Activated T-helper 17 cell treated with anti-CD3 and anti-CD28 coated beads, Interleukin-2, amount 50 U/mL, for 72 hours (primary cell): ENCODE data around the gene COL4A2. TPM values are rescaled to one million over a fixed set of nuclear protein-coding genes. Genes with fewer than 3 reads are reported as not detected.

Experiments
- ATAC-seq: fragments of 150-1000 bp; cut with Tn5 transposase; replicated peaks from 2 replicates; pipeline ENCODE4 v1.10.0; 2021; ENCODE audit warnings: mild to moderate bottlenecking, moderate library complexity
- H3K27ac Mint-ChIP-seq: one replicate; pipeline ENCODE4 v1.8.0; 2022; ENCODE audit warnings: mixed read lengths
- H3K27me3 Mint-ChIP-seq: one replicate; pipeline ENCODE4 v1.8.0; 2022; ENCODE audit warnings: mixed read lengths
- H3K36me3 Mint-ChIP-seq: one replicate; pipeline ENCODE4 v1.8.0; 2022; ENCODE audit warnings: low read depth, mild to moderate bottlenecking, mixed read lengths
- H3K4me1 Mint-ChIP-seq: one replicate; pipeline ENCODE4 v1.8.0; 2022; ENCODE audit warnings: mixed read lengths
- H3K4me3 Mint-ChIP-seq: one replicate; pipeline ENCODE4 v1.8.0; 2022; ENCODE audit warnings: mild to moderate bottlenecking, mixed read lengths
- H3K9me3 Mint-ChIP-seq: one replicate; pipeline ENCODE4 v1.8.0; 2022; ENCODE audit warnings: mixed read lengths
- total RNA-seq, 2 donors: library from RNA; stranded (reverse); gene quantifications; one replicate each; pipeline ENCODE4 v1.2.3, GENCODE V29; 2022

Gene COL4A2
- total RNA-seq, 2 donors from 2014 or later: 0.56 TPM; not detected in 1

DNA sequence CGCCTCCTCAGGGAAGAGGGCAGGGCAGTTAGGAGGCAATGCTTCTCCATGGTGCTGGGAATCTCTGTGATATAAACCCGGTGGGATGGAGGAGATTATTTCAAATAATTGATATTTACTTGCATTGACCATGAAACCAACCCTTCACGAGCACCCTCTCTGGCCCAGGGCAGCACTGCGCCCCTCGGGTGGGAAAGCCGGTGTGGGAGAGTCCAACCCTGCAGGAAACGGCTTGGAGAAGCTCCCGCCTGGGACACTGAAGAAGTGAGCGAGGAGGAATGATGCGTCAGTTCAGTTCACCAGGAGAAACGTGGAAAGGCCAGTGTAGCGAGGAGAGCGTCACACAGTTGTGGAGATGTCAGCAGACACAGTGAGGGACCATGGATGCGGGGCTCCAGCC, 99.9 kb downstream of the COL4A2 start:
- ATAC-seq: no peak
- H3K27me3 Mint-ChIP-seq: peaks cover 72% of the 10 kb centered on the region
- no peak overlapping the region for H3K4me3 Mint-ChIP-seq
- no peaks in the 10 kb centered on the region for H3K36me3 Mint-ChIP-seq
- no peak overlapping the region for H3K27ac Mint-ChIP-seq
- peaks cover 9% of the 10 kb centered on the region for H3K4me1 Mint-ChIP-seq
- H3K9me3 Mint-ChIP-seq: no peaks in the 10 kb centered on the region

DNA sequence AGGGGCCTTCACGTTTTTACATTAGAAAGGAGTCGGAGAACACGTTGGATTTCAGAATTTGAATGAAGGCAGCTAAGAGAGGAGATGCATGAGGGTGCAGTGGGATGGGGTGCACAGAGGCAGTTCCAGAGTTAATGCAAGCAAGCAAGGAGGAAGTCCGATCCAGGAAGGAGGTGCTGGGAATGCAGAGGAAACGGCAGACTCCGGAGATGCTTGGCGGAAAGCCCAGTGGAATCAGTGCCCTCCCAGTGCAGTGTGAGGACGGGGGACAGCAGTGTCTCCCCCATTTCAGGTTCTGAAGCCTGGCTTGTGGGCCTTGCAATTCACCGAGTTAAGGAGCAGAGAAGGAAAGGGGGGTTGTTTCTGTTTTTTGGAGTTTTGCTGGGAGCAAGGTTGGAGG, 100.4 kb downstream of the COL4A2 start:
- peaks cover 75% of the 10 kb centered on the region for H3K27me3 Mint-ChIP-seq
- no peaks in the 10 kb centered on the region for H3K9me3 Mint-ChIP-seq
- ATAC-seq: no peak
- H3K4me3 Mint-ChIP-seq: no peak overlapping the region
- peaks cover 9% of the 10 kb centered on the region for H3K4me1 Mint-ChIP-seq
- H3K27ac Mint-ChIP-seq: no peak overlapping the region
- H3K36me3 Mint-ChIP-seq: no peaks in the 10 kb centered on the region

DNA sequence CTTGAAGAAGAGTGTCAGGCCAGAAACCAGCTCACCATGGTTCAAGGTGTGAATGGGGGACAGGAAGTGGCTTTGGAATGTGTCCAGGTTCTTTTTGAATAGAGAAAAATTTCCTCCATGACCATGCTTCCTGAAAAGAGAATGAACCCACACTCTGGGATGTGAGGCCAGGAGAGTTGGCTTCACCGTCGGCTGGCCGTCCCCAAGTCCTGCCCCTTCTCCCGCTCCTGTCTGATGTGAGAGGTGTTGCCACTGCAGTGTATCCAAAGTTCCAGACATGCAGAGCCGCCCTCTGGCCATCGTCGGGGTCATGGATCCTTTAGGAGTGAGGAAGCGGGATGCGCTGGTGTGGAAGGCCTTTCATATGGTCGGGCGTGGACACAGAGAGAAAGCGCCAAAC, 101.2 kb downstream of the COL4A2 start:
- Mint-ChIP-seq H3K27me3 (peaks cover 73% of the 10 kb centered on the region), H3K36me3 (no peaks in the 10 kb centered on the region), H3K4me3 (no peak overlapping the region)

DNA sequence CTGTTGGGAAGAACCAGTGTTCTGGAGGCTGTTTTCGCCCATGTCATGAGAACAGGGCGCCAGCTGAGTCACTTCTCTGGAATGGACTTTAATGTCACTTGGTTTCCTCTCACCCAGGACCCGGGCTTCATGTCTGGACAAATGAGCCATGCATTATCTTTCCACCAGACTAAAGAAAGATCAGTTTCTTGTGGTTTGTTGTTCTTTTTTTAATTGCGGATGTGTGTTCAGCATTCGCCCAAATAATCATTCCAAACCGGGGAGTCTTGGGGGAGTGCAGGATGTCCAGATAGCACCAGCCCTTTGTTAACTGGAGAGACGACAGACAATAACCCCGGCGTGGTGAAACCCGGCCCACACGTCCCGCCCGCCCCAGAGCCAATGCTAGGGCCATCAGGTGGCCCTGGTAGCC, 102.5 kb downstream of the COL4A2 start:
- Mint-ChIP-seq H3K36me3 (no peaks in the 10 kb centered on the region), H3K27me3 (peaks cover 66% of the 10 kb centered on the region), H3K4me3 (no peak overlapping the region), H3K9me3 (no peaks in the 10 kb centered on the region), H3K4me1 (peaks cover 9% of the 10 kb centered on the region), H3K27ac (no peak overlapping the region)
- ATAC-seq: no peak

More for the DNA sequence above, 101.2 kb downstream of the COL4A2 start:
- no peak for ATAC-seq
- Mint-ChIP-seq H3K9me3 (no peaks in the 10 kb centered on the region), H3K27ac (no peak overlapping the region), H3K4me1 (peaks cover 9% of the 10 kb centered on the region)

GRCh38 chr13:110410000-110410399, 102.9 kb downstream of the COL4A2 start:
- ATAC-seq: no peak
- H3K36me3 Mint-ChIP-seq: no peaks in the 10 kb centered on the region
- peaks cover 66% of the 10 kb centered on the region for H3K27me3 Mint-ChIP-seq
- H3K9me3 Mint-ChIP-seq: no peaks in the 10 kb centered on the region
- H3K4me3 Mint-ChIP-seq: no peak overlapping the region
- peaks cover 9% of the 10 kb centered on the region for H3K4me1 Mint-ChIP-seq
- H3K27ac Mint-ChIP-seq: no peak overlapping the region

DNA sequence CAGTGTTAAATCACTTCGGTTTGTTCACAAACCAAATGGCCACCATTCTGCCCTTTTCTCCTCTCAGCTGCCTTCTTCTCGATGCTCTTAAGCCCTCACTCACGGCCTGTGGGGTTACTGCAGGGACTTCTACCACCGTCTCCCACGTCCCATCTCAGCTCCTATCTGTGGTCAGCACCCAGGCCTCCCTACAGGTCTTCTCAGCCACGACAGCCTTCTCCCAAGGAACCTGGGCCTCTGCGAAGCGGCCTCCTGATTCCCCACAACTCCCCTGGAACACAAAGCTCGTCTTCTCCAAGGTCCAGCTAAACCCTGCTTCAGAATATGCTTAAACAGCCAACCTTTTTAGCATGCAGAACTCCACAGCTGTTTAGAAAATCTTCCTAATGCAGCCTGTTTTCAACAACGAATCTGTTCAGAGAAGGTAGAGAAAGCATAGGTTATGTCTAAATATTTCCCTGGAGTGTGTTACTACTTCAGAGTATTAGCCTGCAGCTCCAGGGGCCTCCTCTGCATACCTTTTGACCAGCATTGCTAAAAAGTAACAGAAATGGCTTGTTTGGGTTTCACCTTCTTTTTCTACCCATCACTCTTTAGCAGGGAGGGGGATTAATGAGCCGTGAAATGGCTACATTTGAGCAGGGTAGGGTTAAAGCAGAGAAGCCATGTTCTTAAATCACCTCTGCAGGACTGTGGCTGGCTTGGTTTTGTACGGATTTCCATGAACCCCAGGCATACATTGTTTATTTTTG, 104.0 kb downstream of the COL4A2 start:
- Mint-ChIP-seq H3K27me3 (peaks cover 60% of the 10 kb centered on the region), H3K4me3 (no peak overlapping the region), H3K9me3 (no peaks in the 10 kb centered on the region), H3K36me3 (no peaks in the 10 kb centered on the region), H3K4me1 (peaks cover 9% of the 10 kb centered on the region), H3K27ac (no peak overlapping the region)
- no peak for ATAC-seq

DNA sequence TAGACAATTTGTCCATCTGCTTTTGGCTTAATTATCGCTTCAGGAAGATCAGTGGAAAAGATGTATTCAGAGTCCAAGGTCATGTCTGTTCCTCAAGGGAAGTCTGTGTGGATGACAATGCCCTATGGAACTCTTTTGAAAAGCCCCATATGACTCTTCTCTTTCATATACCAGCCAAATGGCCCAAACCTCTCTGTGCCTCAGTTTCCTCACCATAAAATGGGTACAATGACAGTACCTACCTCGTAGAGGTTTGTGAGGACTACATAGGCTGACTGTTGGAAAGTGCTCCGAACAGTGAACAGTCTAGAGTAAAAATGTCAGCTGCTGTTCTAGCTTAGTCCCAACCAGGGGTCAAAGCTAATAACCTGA, 104.6 kb downstream of the COL4A2 start:
- Mint-ChIP-seq H3K4me3 (no peak overlapping the region), H3K9me3 (no peaks in the 10 kb centered on the region), H3K27me3 (peaks cover 61% of the 10 kb centered on the region), H3K4me1 (peaks cover 9% of the 10 kb centered on the region), H3K36me3 (no peaks in the 10 kb centered on the region), H3K27ac (no peak overlapping the region)
- ATAC-seq: peak; percentile 6

DNA sequence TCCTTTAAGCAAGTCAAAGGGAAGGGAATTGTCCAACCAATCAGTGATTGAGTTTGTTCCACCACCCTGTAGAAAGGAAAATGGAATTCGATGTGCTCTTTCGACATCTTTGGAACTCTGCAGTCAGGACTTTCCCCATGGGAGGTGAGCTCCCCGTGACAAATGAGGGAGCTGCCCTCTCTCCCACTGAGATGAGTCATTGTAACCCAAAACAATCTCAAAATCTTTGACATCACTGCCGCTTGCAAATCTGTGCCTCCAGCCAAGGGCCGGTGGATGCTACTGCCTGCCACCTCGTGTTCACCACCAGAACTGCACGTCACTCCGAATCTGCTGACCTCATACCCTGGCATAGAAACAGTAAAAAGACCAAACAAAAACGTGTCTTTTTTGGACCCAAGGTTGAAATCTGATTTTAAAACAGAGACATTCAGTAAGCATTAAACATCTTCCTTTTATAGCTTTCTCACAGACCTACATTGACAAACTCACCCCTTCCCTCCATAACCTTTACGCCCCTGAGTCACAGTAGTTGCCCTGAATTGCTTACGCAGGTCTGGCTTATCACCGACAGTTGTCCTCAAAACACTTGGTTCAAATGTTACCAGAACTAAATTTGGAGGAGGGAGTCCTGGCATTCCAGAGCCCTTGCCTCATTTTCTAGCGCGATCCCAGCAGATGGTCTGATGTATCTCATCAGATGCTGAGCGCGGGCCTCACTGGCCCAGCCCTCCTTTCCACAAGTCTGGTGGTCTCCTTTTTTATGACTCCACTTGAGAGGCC, 105.2 kb downstream of the COL4A2 start:
- Mint-ChIP-seq H3K4me3 (no peak overlapping the region), H3K27ac (no peak overlapping the region), H3K36me3 (no peaks in the 10 kb centered on the region), H3K9me3 (no peaks in the 10 kb centered on the region), H3K4me1 (peaks cover 9% of the 10 kb centered on the region), H3K27me3 (peaks cover 59% of the 10 kb centered on the region)
- ATAC-seq: peak; percentile 88

DNA sequence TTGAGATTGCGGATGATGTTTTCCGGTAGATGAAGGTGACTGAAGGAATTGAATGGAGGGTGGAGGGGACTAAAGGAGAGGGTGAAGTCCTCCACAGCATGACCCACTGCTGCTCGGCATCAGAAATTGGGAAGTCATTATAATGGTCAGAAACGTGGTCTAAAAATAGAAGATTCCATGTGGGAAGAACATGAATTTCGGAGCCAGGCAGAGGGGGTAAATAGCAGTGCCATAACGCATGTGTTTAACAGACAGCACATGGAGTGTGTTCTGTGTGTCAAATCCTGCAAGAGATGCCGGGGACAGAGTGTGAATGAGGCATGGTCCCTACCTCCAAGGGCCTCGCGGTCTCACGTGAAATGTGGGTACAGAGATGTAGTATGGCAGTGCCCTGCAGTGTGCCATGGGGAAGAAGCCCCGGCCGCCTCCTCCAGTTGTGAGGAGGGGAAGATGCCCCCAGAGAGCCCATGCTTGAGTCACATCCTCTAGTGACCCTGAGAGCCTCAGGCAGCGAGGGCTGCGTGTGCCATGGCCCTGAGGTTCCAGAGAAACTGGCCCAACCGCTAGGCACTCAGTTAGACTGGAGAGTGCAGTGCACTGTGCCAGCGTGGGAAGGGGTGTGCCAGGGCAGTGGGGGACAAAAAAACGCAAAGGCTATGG, 106.1 kb downstream of the COL4A2 start:
- Mint-ChIP-seq H3K27ac (no peak overlapping the region), H3K27me3 (peaks cover 58% of the 10 kb centered on the region), H3K36me3 (no peaks in the 10 kb centered on the region), H3K4me3 (no peak overlapping the region), H3K4me1 (peaks cover 5% of the 10 kb centered on the region), H3K9me3 (no peaks in the 10 kb centered on the region)
- ATAC-seq: no peak

- Mint-ChIP-seq H3K27me3 (peaks cover 61% of the 10 kb centered on the region), H3K27ac (no peak overlapping the region), H3K36me3 (no peaks in the 10 kb centered on the region), H3K9me3 (no peaks in the 10 kb centered on the region), H3K4me3 (no peak overlapping the region), H3K4me1 (peaks cover 5% of the 10 kb centered on the region)
- no peak for ATAC-seq
Observed at GRCh38 chr13:110413676-110414040, 106.6 kb downstream of the COL4A2 start.

DNA sequence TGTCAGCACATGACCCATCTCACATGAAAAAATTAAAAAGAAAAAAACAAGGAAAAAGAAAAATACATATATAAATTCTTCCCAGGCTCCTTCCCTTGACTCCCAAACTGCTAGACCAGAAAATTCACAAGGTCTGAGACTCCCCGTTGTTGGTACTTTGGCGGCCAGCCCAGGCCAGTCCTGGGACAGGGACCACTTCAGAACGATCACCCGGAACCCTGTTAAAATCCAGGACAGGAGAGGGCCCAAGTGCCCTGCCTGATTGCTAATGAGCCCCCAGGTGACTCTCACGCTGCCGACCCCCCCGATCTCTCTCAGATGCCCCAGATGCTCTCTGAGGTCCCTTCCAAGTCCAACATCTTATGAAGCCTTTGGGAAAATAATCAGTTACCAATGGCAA, 107.2 kb downstream of the COL4A2 start:
- Mint-ChIP-seq H3K27ac (no peak overlapping the region), H3K36me3 (no peaks in the 10 kb centered on the region), H3K4me3 (no peak overlapping the region), H3K9me3 (no peaks in the 10 kb centered on the region), H3K27me3 (peaks cover 63% of the 10 kb centered on the region), H3K4me1 (peaks cover 5% of the 10 kb centered on the region)
- ATAC-seq: no peak

GRCh38 chr13:110414931-110415330, 107.8 kb downstream of the COL4A2 start:
- no peak overlapping the region for H3K4me3 Mint-ChIP-seq
- H3K36me3 Mint-ChIP-seq: no peaks in the 10 kb centered on the region
- H3K9me3 Mint-ChIP-seq: no peaks in the 10 kb centered on the region
- H3K4me1 Mint-ChIP-seq: peaks cover 5% of the 10 kb centered on the region
- peaks cover 62% of the 10 kb centered on the region for H3K27me3 Mint-ChIP-seq
- no peak overlapping the region for H3K27ac Mint-ChIP-seq
- ATAC-seq: no peak

GRCh38 chr13:110415669-110416068, 108.6 kb downstream of the COL4A2 start:
- Mint-ChIP-seq H3K36me3 (no peaks in the 10 kb centered on the region), H3K4me1 (peaks cover 5% of the 10 kb centered on the region), H3K9me3 (no peaks in the 10 kb centered on the region), H3K27me3 (peaks cover 58% of the 10 kb centered on the region), H3K27ac (no peak overlapping the region), H3K4me3 (no peak overlapping the region)
- no peak for ATAC-seq

DNA sequence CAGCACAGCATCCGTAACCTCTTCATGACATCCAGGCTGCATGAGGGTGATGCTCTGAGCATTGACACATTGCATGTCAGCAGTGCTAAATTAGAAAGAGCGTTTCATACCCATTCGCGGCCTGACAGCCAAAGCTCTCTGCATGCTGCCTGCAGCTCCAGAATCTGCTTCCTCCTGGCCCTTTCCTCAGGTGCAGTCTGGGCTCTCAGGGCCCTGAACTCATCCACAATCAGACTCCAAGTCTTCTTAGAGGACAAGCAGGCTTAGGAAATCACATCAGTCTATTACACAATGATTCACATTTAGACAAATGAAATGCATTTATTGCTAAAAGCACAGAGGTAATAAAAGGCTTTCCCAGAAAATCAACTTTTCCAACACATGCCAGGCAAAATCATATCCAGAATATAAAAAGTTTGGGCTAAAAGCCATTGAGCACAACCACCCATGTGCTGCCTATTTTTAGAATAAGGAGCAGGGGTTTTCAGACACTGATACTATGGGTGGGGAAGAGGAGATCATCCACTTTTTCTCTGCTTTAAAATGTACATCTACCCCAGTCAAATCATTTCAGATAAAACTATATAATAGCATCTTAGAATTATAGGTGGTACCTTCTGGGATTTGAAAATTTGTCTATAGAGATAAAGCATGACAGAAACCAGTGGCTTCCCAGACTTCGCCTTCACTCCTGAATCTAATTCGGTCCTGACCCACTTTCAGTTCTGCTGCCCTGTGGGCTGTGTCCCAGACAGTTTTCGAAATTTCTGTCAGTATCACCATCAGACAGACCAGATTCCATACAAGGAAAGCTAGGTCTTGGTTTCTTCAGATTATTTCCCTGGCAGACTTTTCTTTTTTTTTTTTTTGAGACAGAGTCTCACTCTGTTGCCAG, 109.3 kb downstream of the COL4A2 start:
- H3K4me3 Mint-ChIP-seq: no peak overlapping the region
- H3K9me3 Mint-ChIP-seq: no peaks in the 10 kb centered on the region
- H3K36me3 Mint-ChIP-seq: no peaks in the 10 kb centered on the region
- no peak for ATAC-seq
- peaks cover 8% of the 10 kb centered on the region for H3K4me1 Mint-ChIP-seq
- H3K27me3 Mint-ChIP-seq: peaks cover 55% of the 10 kb centered on the region
- H3K27ac Mint-ChIP-seq: no peak overlapping the region
